ENCODE measurements around the gene C16orf96. TPM values are rescaled to one million over a fixed set of nuclear protein-coding genes. Genes with fewer than 3 reads are reported as not detected.
"Not testable (repeated sequence)": the region's sequence is repeated elsewhere in the genome, so short reads cannot be mapped to it uniquely, and the experiment has no call there.

Gene C16orf96
- total RNA-seq, 1 donor from 2014 or later = not detected

DNA sequence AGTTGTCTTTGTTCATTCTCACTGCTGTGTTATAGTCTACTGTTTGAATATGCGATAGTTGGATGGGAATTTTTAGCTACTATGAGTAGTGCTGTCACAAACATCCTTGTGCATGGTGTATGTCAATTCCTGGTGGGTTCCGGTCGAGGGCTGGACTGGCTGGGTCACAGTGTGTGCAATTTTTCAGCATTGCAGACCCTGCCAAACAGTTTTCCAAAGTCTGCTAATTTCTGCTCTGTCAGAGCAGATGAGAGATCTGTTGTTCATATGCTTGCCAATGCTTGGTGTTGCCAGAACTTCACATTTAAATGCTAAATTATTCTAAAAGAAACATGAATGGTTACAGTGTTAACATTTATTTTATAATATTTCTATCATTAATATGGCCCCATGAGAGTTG lies 3.6 kb upstream of the C16orf96 start:
- DNase-seq (ENCODE audit: low spot score) = no peak
- Mint-ChIP-seq H3K4me3 (ENCODE audit: low read depth) (no peak overlapping the region), H3K36me3 (ENCODE audit: low read depth) (no peaks in the 10 kb centered on the region), H3K9me3 (no peaks in the 10 kb centered on the region), H3K27ac (no peak overlapping the region), H3K4me1 (ENCODE audit: low read depth) (peaks cover 5% of the 10 kb centered on the region), H3K27me3 (ENCODE audit: low read depth) (peaks cover 2% of the 10 kb centered on the region)
- intact Hi-C loops (cut with micrococcal nuclease) = no loop called here

- Mint-ChIP-seq H3K27me3 (ENCODE audit: low read depth) (peaks cover 2% of the 10 kb centered on the region), H3K36me3 (ENCODE audit: low read depth) (no peaks in the 10 kb centered on the region), H3K27ac (no peak overlapping the region), H3K4me3 (ENCODE audit: low read depth) (no peak overlapping the region), H3K4me1 (ENCODE audit: low read depth) (no peaks in the 10 kb centered on the region), H3K9me3 (no peaks in the 10 kb centered on the region)
- intact Hi-C loops (cut with micrococcal nuclease) = no loop called here
- no peak for DNase-seq (ENCODE audit: low spot score)
Measured at GRCh38 chr16:4556580-4556979, 440 bp downstream of the C16orf96 start.

- no peak overlapping the region for H3K27ac Mint-ChIP-seq
- no peaks in the 10 kb centered on the region for H3K36me3 Mint-ChIP-seq (ENCODE audit: low read depth)
- intact Hi-C loops (cut with micrococcal nuclease) = no loop called here
- no peaks in the 10 kb centered on the region for H3K4me1 Mint-ChIP-seq (ENCODE audit: low read depth)
- H3K27me3 Mint-ChIP-seq (ENCODE audit: low read depth) = no peaks in the 10 kb centered on the region
- no peak overlapping the region for H3K4me3 Mint-ChIP-seq (ENCODE audit: low read depth)
- DNase-seq (ENCODE audit: low spot score) = no peak
- H3K9me3 Mint-ChIP-seq = no peaks in the 10 kb centered on the region
Measured at GRCh38 chr16:4557973-4558372, 1.8 kb downstream of the C16orf96 start.

GRCh38 chr16:4561596-4561995 lies 5.5 kb downstream of the C16orf96 start:
- no peaks in the 10 kb centered on the region for H3K9me3 Mint-ChIP-seq
- no peak for DNase-seq (ENCODE audit: low spot score)
- H3K27ac Mint-ChIP-seq = no peak overlapping the region
- intact Hi-C loops (cut with micrococcal nuclease) = no loop called here
- H3K36me3 Mint-ChIP-seq (ENCODE audit: low read depth) = no peaks in the 10 kb centered on the region
- peaks cover 5% of the 10 kb centered on the region for H3K4me1 Mint-ChIP-seq (ENCODE audit: low read depth)
- H3K4me3 Mint-ChIP-seq (ENCODE audit: low read depth) = no peak overlapping the region
- H3K27me3 Mint-ChIP-seq (ENCODE audit: low read depth) = peaks cover 2% of the 10 kb centered on the region

DNA sequence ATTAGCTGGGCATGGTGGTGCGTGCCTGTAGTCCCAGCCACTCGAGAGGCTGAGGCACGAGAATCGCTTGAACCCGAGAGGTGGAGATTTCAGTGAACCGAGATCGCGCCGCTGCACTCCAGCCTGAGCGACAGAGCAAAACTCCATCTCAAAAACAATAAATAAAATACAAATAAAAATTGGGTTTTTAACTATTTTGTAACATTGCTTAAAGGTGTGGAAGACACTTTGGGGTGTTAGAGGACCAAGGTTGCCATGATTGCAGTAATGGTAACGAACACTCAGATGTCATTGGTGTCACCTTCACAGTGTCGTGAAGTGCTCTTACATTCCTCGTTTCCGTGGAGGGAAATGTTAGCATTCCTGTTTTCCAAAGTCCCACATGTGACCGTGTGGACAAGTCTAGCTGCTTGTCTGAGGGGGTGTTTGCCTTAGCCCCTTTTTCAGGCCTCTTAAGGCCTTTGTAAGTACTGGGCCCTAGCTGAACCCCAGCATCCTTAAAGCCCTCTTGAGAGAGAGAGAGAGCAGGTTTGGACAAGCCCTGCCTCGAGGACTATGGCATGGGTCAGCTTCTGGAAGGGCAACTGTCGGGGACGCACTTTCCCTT lies 8.6 kb downstream of the C16orf96 start:
- intact Hi-C loops (cut with micrococcal nuclease) = no loop called here
- no peak for DNase-seq (ENCODE audit: low spot score)
- H3K9me3 Mint-ChIP-seq = no peaks in the 10 kb centered on the region
- peaks cover 5% of the 10 kb centered on the region for H3K27me3 Mint-ChIP-seq (ENCODE audit: low read depth)
- H3K4me1 Mint-ChIP-seq (ENCODE audit: low read depth) = peaks cover 5% of the 10 kb centered on the region
- no peak overlapping the region for H3K4me3 Mint-ChIP-seq (ENCODE audit: low read depth)
- no peaks in the 10 kb centered on the region for H3K36me3 Mint-ChIP-seq (ENCODE audit: low read depth)
- no peak overlapping the region for H3K27ac Mint-ChIP-seq

DNA sequence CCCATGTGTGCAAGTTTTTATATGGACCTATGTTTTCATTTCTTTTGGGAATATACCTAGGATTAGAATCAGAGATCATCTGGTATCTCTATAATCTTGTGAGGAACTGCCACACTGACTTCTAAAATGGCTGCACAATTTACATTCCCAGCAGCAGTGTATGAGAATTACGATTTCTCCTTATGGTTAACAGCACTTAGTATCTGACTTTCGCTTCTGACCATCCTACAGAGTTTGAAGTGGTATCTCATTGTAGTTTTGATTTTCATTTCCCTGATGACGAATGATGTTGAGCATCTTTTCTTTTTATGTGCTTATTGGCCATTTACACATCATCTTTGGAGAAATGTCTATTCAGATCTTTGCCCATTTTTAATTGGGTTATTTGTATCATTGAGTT lies 10.0 kb downstream of the C16orf96 start:
- H3K36me3 Mint-ChIP-seq (ENCODE audit: low read depth) = no peaks in the 10 kb centered on the region
- peaks cover 6% of the 10 kb centered on the region for H3K4me1 Mint-ChIP-seq (ENCODE audit: low read depth)
- no peaks in the 10 kb centered on the region for H3K9me3 Mint-ChIP-seq
- no peak overlapping the region for H3K27ac Mint-ChIP-seq
- intact Hi-C loops (cut with micrococcal nuclease) = no loop called here
- peaks cover 5% of the 10 kb centered on the region for H3K27me3 Mint-ChIP-seq (ENCODE audit: low read depth)
- H3K4me3 Mint-ChIP-seq (ENCODE audit: low read depth) = no peak overlapping the region
- DNase-seq (ENCODE audit: low spot score) = no peak

GRCh38 chr16:4570086-4570485 lies 13.9 kb downstream of the C16orf96 start:
- H3K4me1 Mint-ChIP-seq (ENCODE audit: low read depth) = peaks cover 6% of the 10 kb centered on the region
- H3K4me3 Mint-ChIP-seq (ENCODE audit: low read depth) = no peak overlapping the region
- no peak overlapping the region for H3K27ac Mint-ChIP-seq
- H3K27me3 Mint-ChIP-seq (ENCODE audit: low read depth) = peaks cover 5% of the 10 kb centered on the region
- intact Hi-C loops (cut with micrococcal nuclease) = no loop called here
- no peaks in the 10 kb centered on the region for H3K36me3 Mint-ChIP-seq (ENCODE audit: low read depth)
- DNase-seq (ENCODE audit: low spot score) = no peak
- no peaks in the 10 kb centered on the region for H3K9me3 Mint-ChIP-seq

- Mint-ChIP-seq H3K4me3 (ENCODE audit: low read depth) (no peak overlapping the region), H3K36me3 (ENCODE audit: low read depth) (no peaks in the 10 kb centered on the region), H3K27ac (no peak overlapping the region), H3K27me3 (ENCODE audit: low read depth) (peaks cover 5% of the 10 kb centered on the region), H3K9me3 (no peaks in the 10 kb centered on the region), H3K4me1 (ENCODE audit: low read depth) (peaks cover 6% of the 10 kb centered on the region)
- intact Hi-C loops (cut with micrococcal nuclease) = no loop called here
- DNase-seq (ENCODE audit: low spot score) = no peak
Measured at GRCh38 chr16:4570688-4571321, 14.7 kb downstream of the C16orf96 start.

GRCh38 chr16:4572715-4573114 lies 16.6 kb downstream of the C16orf96 start:
- Mint-ChIP-seq H3K36me3 (ENCODE audit: low read depth) (no peaks in the 10 kb centered on the region), H3K27me3 (ENCODE audit: low read depth) (no peaks in the 10 kb centered on the region), H3K27ac (no peak overlapping the region), H3K4me3 (ENCODE audit: low read depth) (no peak overlapping the region), H3K4me1 (ENCODE audit: low read depth) (peaks cover 1% of the 10 kb centered on the region), H3K9me3 (no peaks in the 10 kb centered on the region)
- intact Hi-C loops (cut with micrococcal nuclease) = no loop called here
- no peak for DNase-seq (ENCODE audit: low spot score)

DNA sequence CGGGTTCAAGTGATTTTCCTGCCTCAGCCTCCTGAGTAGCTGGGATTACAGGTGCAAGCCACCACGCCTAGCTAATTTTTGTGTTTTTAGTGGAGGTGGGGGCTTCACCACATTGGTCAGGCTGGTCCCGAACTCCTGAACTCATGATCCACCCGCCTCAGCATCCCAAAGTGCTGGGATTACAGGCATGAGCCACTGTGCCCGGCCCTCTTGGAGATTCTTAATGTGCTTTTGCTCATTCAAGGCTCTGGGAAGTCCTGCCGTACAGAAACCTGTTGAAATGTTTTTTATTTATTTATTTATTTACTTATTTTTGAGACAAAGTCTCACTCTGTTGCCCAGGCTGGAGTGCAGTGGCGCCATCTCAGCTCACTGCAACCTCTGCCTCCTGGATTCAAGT lies 17.8 kb downstream of the C16orf96 start:
- H3K4me1 Mint-ChIP-seq (ENCODE audit: low read depth); H3K4me3 Mint-ChIP-seq (ENCODE audit: low read depth); DNase-seq (ENCODE audit: low spot score); intact Hi-C loops (cut with micrococcal nuclease); H3K9me3 Mint-ChIP-seq; H3K27ac Mint-ChIP-seq; H3K36me3 Mint-ChIP-seq (ENCODE audit: low read depth); H3K27me3 Mint-ChIP-seq (ENCODE audit: low read depth): not testable (repeated sequence)

GRCh38 chr16:4574919-4575705 lies 19.0 kb downstream of the C16orf96 start:
- H3K9me3 Mint-ChIP-seq = no peaks in the 10 kb centered on the region
- no peak for DNase-seq (ENCODE audit: low spot score)
- H3K4me3 Mint-ChIP-seq (ENCODE audit: low read depth) = no peak overlapping the region
- no peaks in the 10 kb centered on the region for H3K4me1 Mint-ChIP-seq (ENCODE audit: low read depth)
- no peaks in the 10 kb centered on the region for H3K36me3 Mint-ChIP-seq (ENCODE audit: low read depth)
- no peak overlapping the region for H3K27ac Mint-ChIP-seq
- H3K27me3 Mint-ChIP-seq (ENCODE audit: low read depth) = no peaks in the 10 kb centered on the region
- intact Hi-C loops (cut with micrococcal nuclease) = no loop called here

GRCh38 chr16:4576008-4576407 lies 19.9 kb downstream of the C16orf96 start:
- Mint-ChIP-seq H3K9me3 (no peaks in the 10 kb centered on the region), H3K4me1 (ENCODE audit: low read depth) (no peaks in the 10 kb centered on the region), H3K36me3 (ENCODE audit: low read depth) (no peaks in the 10 kb centered on the region), H3K27me3 (ENCODE audit: low read depth) (no peaks in the 10 kb centered on the region), H3K27ac (no peak overlapping the region), H3K4me3 (ENCODE audit: low read depth) (no peak overlapping the region)
- DNase-seq (ENCODE audit: low spot score) = no peak
- intact Hi-C loops (cut with micrococcal nuclease) = no loop called here

- no peaks in the 10 kb centered on the region for H3K9me3 Mint-ChIP-seq
- no peak overlapping the region for H3K27ac Mint-ChIP-seq
- intact Hi-C loops (cut with micrococcal nuclease) = no loop called here
- DNase-seq (ENCODE audit: low spot score) = no peak
- no peaks in the 10 kb centered on the region for H3K27me3 Mint-ChIP-seq (ENCODE audit: low read depth)
- no peaks in the 10 kb centered on the region for H3K36me3 Mint-ChIP-seq (ENCODE audit: low read depth)
- H3K4me1 Mint-ChIP-seq (ENCODE audit: low read depth) = no peaks in the 10 kb centered on the region
- H3K4me3 Mint-ChIP-seq (ENCODE audit: low read depth) = no peak overlapping the region
Measured at GRCh38 chr16:4578961-4579530, 22.9 kb downstream of the C16orf96 start.
